Kidney (tissue), 14 donors: ENCODE results near the gene PLEKHM1. TPM values are rescaled to one million over a fixed set of nuclear protein-coding genes. Genes with fewer than 3 reads are reported as not detected.

ENCODE experiments used
- DNase-seq, 5 donors: peaks; one replicate each; pipeline ENCODE4 v3.0.0-alpha.2; 2013 to 2020
- FAIRE-seq: peaks from 2 replicates; lab custom pipeline; 2012; peaks lifted over from hg19 to GRCh38; lab: Jason Lieb, UNC
- H3K27ac ChIP-seq, 2 donors: one replicate each; pipeline ENCODE4 v1.7.0; 2013; ENCODE audit warnings: low read depth in 2 of 2, low read length in 2 of 2, inconsistent platforms in 1 of 2
- H3K27me3 ChIP-seq: one replicate; pipeline ENCODE4 v1.7.1; 2013; ENCODE audit warnings: low read length, inconsistent platforms; ENCODE audit not compliant: control insufficient read depth, insufficient read depth
- H3K36me3 ChIP-seq, 3 donors: one replicate each; pipeline versions ENCODE4 v1.7.0 to v1.7.1; 2013; ENCODE audit warnings: low read length in 3 of 3, control low read depth in 1 of 3, inconsistent platforms in 1 of 3; ENCODE audit not compliant: insufficient read depth in 3 of 3, control insufficient read depth in 2 of 3
- H3K4me1 ChIP-seq, 3 donors: one replicate each; pipeline versions ENCODE4 v1.7.0 to v1.7.1; 2013; ENCODE audit warnings: low read length in 3 of 3, inconsistent platforms in 1 of 3, low read depth in 1 of 3; ENCODE audit not compliant: control insufficient read depth in 2 of 3, insufficient read depth in 2 of 3
- H3K4me3 ChIP-seq, 3 donors: one replicate each; pipeline versions ENCODE4 v1.7.0 to v1.8.1; 2013; ENCODE audit warnings: low read length in 3 of 3, control low read depth in 1 of 3, inconsistent platforms in 1 of 3
- H3K9ac ChIP-seq, 3 donors: one replicate each; pipeline versions ENCODE4 v1.7.0 to v1.7.1; 2013; ENCODE audit warnings: low read length in 3 of 3, control low read depth in 1 of 3, inconsistent platforms in 1 of 3
- H3K9me3 ChIP-seq, 3 donors: one replicate each; pipeline versions ENCODE4 v1.7.0 to v1.7.1; 2013; ENCODE audit warnings: low read length in 3 of 3, control low read depth in 1 of 3, inconsistent platforms in 1 of 3; ENCODE audit not compliant: control insufficient read depth in 2 of 3, insufficient read depth in 1 of 3
- intact Hi-C: fragments of 100-400 bp; cut with DNase I; formaldehyde crosslinking; loops from one replicate; pipeline ENCODE4 v1.11.1; 2022
- polyA plus RNA-seq: library from polyadenylated mRNA; stranded (reverse); fragments of 350-450 nt; fragmentation: Illumina TruSeq; extraction: RNeasy Lipid Tissue Mini Kit (QIAGEN cat#74804); gene quantifications from one replicate; pipeline ENCODE4 v1.2.3, GENCODE V29; 2014; ENCODE audit warnings: low read depth, low replicate concordance; ENCODE audit not compliant: insufficient read depth
- total RNA-seq: library from RNA; stranded (reverse); fragmentation: NEBNext Ultra II Directional; extraction: Animal tissue kit (Norgen Biotek cat#: 25700); gene quantifications from one replicate; pipeline ENCODE4 v1.2.1, GENCODE V29; 2021
- TF ChIP-seq, protein P1 (sequence below): IDR thresholded peaks from 3 replicates; pipeline ENCODE4 v1.5.1; 2012; ENCODE audit warnings: mild to moderate bottlenecking, moderate library complexity, borderline replicate concordance; ENCODE audit not compliant: insufficient read depth; ENCODE audit errors: extremely low read depth
- donor health status: control.
- donor health status: control.
- donor health status: control.
- donor health status: control.
- donor health status: control.
- donor health status: DM: yes; HTN: yes; CAD: no.
- donor health status: Normal renal cell carcinoma (clear cell type).

The PLEKHM1 gene
- total and polyA plus RNA-seq, 2 donors from 2014 or later: 13.3 to 46.6 TPM

DNA sequence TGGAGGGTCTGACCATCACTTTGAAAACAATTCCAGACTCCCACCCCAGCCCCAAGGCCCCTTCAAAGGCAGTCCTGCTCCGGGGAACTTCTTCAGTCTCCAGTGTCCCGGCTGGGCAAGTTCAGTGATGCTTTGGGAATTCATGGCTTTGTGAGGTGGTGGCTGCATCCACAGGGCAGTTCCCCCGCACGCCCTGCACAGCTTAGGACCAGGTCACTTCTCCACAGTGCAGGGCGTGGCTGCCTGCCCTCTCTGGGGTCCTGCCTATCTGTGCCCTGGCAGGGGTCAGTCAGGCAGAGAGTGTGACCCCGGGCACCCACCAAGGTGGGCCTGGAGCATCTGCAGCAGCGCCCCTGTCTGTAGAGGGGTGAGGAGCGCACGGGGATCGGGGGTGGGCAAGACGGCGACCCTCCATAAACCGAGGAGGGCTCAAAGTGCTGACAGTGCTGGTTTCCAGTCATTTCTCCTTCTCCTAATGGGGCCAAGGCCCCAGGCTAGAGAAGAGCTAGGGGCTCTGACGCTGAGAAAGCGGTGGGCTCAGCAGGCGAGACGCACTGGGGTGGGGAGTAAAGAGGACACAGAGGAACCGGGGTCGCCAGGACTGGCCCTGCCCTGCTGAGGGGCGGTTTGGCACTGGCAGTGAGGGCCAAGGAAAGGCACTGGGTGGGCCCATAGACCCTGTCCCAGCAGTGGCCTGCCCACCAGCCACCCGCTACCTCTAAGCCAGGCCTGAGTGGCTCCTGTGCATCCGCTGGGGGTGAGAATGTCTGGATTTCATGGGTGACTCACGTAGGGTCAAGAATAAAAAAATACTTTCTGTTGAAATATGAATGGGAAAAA is 53.7 kb downstream of the PLEKHM1 start:
- DNase-seq (peak in 1 of 5 donors; percentile 69), FAIRE-seq (no peak)
- Histone ChIP-seq H3K4me3 (no peak overlapping the region), H3K27ac (no peak overlapping the region), H3K27me3 (no peaks in the 10 kb centered on the region), H3K36me3 (peaks cover 0 to 8% (median 6%) of the 10 kb centered on the region in 3 donors), H3K9me3 (no peaks in the 10 kb centered on the region), H3K9ac (no peak overlapping the region), H3K4me1 (peaks cover 0 to 3% (median 0%) of the 10 kb centered on the region in 3 donors)
- intact Hi-C loops: no loop called here
- TF ChIP-seq, protein P1, sequence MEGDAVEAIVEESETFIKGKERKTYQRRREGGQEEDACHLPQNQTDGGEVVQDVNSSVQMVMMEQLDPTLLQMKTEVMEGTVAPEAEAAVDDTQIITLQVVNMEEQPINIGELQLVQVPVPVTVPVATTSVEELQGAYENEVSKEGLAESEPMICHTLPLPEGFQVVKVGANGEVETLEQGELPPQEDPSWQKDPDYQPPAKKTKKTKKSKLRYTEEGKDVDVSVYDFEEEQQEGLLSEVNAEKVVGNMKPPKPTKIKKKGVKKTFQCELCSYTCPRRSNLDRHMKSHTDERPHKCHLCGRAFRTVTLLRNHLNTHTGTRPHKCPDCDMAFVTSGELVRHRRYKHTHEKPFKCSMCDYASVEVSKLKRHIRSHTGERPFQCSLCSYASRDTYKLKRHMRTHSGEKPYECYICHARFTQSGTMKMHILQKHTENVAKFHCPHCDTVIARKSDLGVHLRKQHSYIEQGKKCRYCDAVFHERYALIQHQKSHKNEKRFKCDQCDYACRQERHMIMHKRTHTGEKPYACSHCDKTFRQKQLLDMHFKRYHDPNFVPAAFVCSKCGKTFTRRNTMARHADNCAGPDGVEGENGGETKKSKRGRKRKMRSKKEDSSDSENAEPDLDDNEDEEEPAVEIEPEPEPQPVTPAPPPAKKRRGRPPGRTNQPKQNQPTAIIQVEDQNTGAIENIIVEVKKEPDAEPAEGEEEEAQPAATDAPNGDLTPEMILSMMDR: no peak

DNA sequence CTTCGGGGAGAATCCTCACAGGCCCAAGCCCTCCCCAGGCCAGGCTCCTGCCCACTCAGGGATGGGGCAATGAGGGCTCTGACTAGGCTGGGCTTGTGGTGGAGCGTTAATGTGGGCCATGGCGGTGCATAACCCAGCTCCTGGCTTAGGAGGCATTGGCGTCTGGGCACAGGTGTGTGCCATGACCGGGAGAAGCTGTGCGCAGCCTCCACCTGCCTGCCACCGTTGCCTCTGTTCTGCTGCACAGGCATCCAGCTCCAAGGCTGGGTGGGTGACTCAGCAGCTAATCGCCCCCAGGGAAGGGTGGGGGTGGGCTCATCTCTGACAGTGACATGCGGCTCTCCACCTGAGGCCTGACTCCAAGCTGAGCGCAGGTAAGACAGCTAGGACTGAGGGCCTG is 54.4 kb downstream of the PLEKHM1 start:
- Histone ChIP-seq H3K27me3 (no peaks in the 10 kb centered on the region), H3K4me1 (peaks cover 0 to 4% (median 0%) of the 10 kb centered on the region in 3 donors), H3K27ac (no peak overlapping the region), H3K4me3 (no peak overlapping the region), H3K9ac (no peak overlapping the region), H3K9me3 (no peaks in the 10 kb centered on the region), H3K36me3 (peaks cover 0 to 8% (median 6%) of the 10 kb centered on the region in 3 donors)
- TF ChIP-seq, protein P1: no peak
- FAIRE-seq (no peak), DNase-seq (peak in 1 of 5 donors; percentile 63)
- intact Hi-C loops: no loop called here

DNA sequence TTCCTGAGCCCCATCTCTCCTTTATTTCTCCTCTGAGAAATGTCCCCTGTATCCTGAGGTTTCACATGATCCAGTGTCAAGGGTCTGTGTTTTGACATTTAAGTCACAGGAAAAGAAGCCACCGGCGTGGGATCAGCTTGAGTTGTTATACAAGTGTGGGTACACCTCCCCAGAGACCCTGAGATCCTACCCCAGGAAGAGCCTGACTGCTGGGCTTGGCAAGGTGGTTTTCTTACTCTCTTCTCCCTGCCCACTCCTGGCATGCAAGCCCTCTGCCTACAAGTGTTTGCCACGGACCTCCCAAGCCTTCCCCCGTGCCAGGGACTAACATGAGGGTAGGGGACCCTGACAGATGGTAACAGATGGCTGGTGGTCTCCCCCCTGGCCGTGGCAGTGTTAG is 55.0 kb downstream of the PLEKHM1 start:
- Histone ChIP-seq H3K27ac (no peak overlapping the region), H3K4me3 (no peak overlapping the region), H3K36me3 (peaks cover 0 to 8% (median 6%) of the 10 kb centered on the region in 3 donors), H3K27me3 (peaks cover 3% of the 10 kb centered on the region), H3K9me3 (no peaks in the 10 kb centered on the region), H3K4me1 (peaks cover 0 to 10% (median 0%) of the 10 kb centered on the region in 3 donors), H3K9ac (no peak overlapping the region)
- intact Hi-C loops: no loop called here
- TF ChIP-seq, protein P1: no peak
- FAIRE-seq (no peak), DNase-seq (peak in 1 of 5 donors; percentile 39)
